ENCODE data around the gene ZNF438. TPM values are rescaled to one million over a fixed set of nuclear protein-coding genes. Genes with fewer than 3 reads are reported as not detected.
A peak's percentile ranks its signal among the peaks of the same experiment; 100 is the strongest.
"Not testable (repeated sequence)": the region's sequence is repeated elsewhere in the genome, so short reads cannot be mapped to it uniquely, and the experiment has no call there.

Gene ZNF438
- total RNA-seq, 1 donor from 2014 or later, result 3.2 TPM

- intact Hi-C loops (cut with micrococcal nuclease), result no loop called here
- no peaks in the 10 kb centered on the region for H3K9me3 Mint-ChIP-seq
- H3K4me1 Mint-ChIP-seq, result no peaks in the 10 kb centered on the region
Observed at GRCh38 chr10:30917789-30918188, 113.9 kb downstream of the ZNF438 start.

DNA sequence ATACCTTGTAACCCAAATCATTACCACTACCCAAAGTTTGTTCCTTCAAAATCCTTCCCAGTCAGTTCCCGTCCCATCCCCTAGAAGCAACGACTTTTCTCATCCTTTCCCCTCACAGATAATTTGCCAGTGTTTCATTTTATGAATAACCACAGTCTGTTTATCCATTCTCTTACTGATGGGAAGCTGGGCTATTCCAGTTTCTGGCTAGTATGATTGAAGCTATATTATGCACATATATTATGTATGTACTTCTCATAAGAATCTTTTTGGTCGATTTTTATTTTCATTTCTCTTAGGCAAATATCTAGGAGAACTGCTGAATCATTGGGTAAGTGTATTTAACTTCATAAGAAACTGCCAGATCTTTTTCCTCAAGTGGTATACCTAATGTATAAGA is 114.6 kb downstream of the ZNF438 start:
- Mint-ChIP-seq H3K27ac (no peak overlapping the region), H3K4me1 (no peaks in the 10 kb centered on the region), H3K27me3 (no peaks in the 10 kb centered on the region), H3K9me3 (no peaks in the 10 kb centered on the region), H3K4me3 (no peak overlapping the region), H3K36me3 (ENCODE audit: low read depth) (peaks cover 5% of the 10 kb centered on the region)
- intact Hi-C loops (cut with micrococcal nuclease), result no loop called here
- DNase-seq, result no peak

More at GRCh38 chr10:30917789-30918188, 113.9 kb downstream of the ZNF438 start:
- no peak overlapping the region for H3K4me3 Mint-ChIP-seq
- DNase-seq, result no peak
- H3K27me3 Mint-ChIP-seq, result no peaks in the 10 kb centered on the region
- peaks cover 5% of the 10 kb centered on the region for H3K36me3 Mint-ChIP-seq (ENCODE audit: low read depth)
- H3K27ac Mint-ChIP-seq, result no peak overlapping the region

DNA sequence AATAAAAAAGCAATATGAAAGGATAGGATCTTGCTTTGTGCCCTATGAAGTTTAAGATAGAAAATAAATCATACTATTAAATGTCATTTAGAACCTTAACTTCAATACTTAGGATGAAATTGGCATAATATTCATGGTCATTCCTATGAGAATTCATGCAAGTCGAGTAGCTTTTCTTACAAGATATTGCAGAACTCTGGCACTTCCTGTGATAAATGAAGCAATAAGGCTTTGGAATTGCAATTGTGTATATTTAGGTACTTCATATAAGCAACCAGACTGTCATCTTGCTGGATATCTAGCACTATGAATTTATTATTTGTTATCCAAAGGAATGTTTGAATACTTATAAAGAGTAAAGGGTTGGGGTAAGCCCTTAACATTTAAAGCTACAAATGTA is 116.5 kb downstream of the ZNF438 start:
- H3K27ac Mint-ChIP-seq, result no peak overlapping the region
- no peaks in the 10 kb centered on the region for H3K9me3 Mint-ChIP-seq
- H3K4me1 Mint-ChIP-seq, result no peaks in the 10 kb centered on the region
- intact Hi-C loops (cut with micrococcal nuclease), result no loop called here
- no peak overlapping the region for H3K4me3 Mint-ChIP-seq
- peaks cover 3% of the 10 kb centered on the region for H3K36me3 Mint-ChIP-seq (ENCODE audit: low read depth)
- no peaks in the 10 kb centered on the region for H3K27me3 Mint-ChIP-seq
- no peak for DNase-seq

DNA sequence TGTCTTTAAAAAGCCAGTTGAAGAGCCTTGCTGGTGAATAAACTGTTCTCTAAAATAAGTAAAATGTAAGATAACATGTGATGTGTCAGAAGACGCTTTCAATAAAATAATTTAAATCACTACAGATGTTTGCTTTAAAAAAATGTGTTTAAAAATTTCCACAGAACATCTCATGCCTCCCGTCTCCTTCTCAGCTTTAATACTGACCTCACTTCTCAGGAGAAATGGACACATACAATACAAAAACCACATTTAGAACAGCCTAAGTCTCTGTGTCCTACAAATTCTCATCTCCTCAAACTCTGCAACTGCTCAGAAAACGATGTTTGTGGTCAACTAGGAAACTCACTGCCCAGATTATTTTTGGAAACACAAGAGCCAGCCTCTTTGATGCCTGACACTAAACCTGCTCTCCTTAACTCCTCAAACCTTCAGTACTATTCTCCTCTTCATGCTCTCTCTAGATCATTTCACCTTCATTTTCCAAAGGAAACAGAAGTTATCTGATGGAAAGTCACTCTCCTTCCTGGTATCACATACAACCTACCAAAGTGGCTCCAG is 120.3 kb downstream of the ZNF438 start:
- no peak overlapping the region for H3K4me3 Mint-ChIP-seq
- H3K27ac Mint-ChIP-seq, result no peak overlapping the region
- no peaks in the 10 kb centered on the region for H3K4me1 Mint-ChIP-seq
- intact Hi-C loops (cut with micrococcal nuclease), result no loop called here
- no peak for DNase-seq
- no peaks in the 10 kb centered on the region for H3K9me3 Mint-ChIP-seq
- H3K27me3 Mint-ChIP-seq, result no peaks in the 10 kb centered on the region
- H3K36me3 Mint-ChIP-seq (ENCODE audit: low read depth), result peaks cover 9% of the 10 kb centered on the region

- H3K36me3 Mint-ChIP-seq (ENCODE audit: low read depth), result peaks cover 35% of the 10 kb centered on the region
- peaks cover 22% of the 10 kb centered on the region for H3K9me3 Mint-ChIP-seq
- no peaks in the 10 kb centered on the region for H3K27me3 Mint-ChIP-seq
- H3K4me3 Mint-ChIP-seq, result no peak overlapping the region
- no peak for DNase-seq
- no peak overlapping the region for H3K27ac Mint-ChIP-seq
- H3K4me1 Mint-ChIP-seq, result no peaks in the 10 kb centered on the region
- intact Hi-C loops (cut with micrococcal nuclease), result no loop called here
Observed at GRCh38 chr10:30903397-30904138, 128.1 kb downstream of the ZNF438 start.

- Mint-ChIP-seq H3K36me3 (ENCODE audit: low read depth) (peaks cover 34% of the 10 kb centered on the region), H3K4me3 (no peak overlapping the region), H3K27me3 (no peaks in the 10 kb centered on the region), H3K27ac (no peak overlapping the region), H3K4me1 (no peaks in the 10 kb centered on the region), H3K9me3 (peaks cover 25% of the 10 kb centered on the region)
- intact Hi-C loops (cut with micrococcal nuclease), result no loop called here
- no peak for DNase-seq
Observed at GRCh38 chr10:30902621-30903396, 128.9 kb downstream of the ZNF438 start.

GRCh38 chr10:30901487-30901886 is 130.2 kb downstream of the ZNF438 start:
- Mint-ChIP-seq H3K9me3 (peaks cover 26% of the 10 kb centered on the region), H3K36me3 (ENCODE audit: low read depth) (peaks cover 30% of the 10 kb centered on the region)
- H3K27ac Mint-ChIP-seq; H3K4me3 Mint-ChIP-seq; H3K27me3 Mint-ChIP-seq; DNase-seq; H3K4me1 Mint-ChIP-seq; intact Hi-C loops (cut with micrococcal nuclease): not testable (repeated sequence)

GRCh38 chr10:30898964-30899363 is 132.7 kb downstream of the ZNF438 start:
- Mint-ChIP-seq H3K27ac (no peak overlapping the region), H3K9me3 (peaks cover 23% of the 10 kb centered on the region), H3K4me3 (no peak overlapping the region), H3K4me1 (peaks cover 3% of the 10 kb centered on the region), H3K36me3 (ENCODE audit: low read depth) (peaks cover 21% of the 10 kb centered on the region), H3K27me3 (no peaks in the 10 kb centered on the region)
- DNase-seq, result no peak
- intact Hi-C loops (cut with micrococcal nuclease), result no loop called here

DNA sequence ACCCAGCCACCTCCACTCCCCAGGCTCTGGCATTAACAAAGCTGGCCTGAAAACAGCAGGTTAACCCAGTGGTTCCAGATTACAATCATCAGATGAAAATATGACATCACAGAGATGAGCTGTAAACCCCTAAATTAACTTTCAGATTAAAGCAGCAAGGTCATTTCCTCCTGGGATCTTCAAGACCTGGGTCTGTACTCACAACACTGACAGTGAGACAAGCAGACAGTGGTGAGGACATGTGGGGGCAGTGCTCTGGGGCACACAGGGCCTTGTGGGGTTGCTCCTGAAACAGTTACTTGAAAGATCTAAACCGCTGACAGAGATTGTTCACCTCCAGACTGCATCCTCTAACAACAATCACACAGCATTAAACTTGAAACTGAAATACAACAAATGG is 134.1 kb downstream of the ZNF438 start:
- Mint-ChIP-seq H3K4me3 (no peak overlapping the region), H3K9me3 (peaks cover 23% of the 10 kb centered on the region), H3K4me1 (peaks cover 3% of the 10 kb centered on the region), H3K27ac (peak overlapping the region; percentile 37), H3K36me3 (ENCODE audit: low read depth) (peaks cover 20% of the 10 kb centered on the region), H3K27me3 (no peaks in the 10 kb centered on the region)
- no peak for DNase-seq
- intact Hi-C loops (cut with micrococcal nuclease), result no loop called here

DNA sequence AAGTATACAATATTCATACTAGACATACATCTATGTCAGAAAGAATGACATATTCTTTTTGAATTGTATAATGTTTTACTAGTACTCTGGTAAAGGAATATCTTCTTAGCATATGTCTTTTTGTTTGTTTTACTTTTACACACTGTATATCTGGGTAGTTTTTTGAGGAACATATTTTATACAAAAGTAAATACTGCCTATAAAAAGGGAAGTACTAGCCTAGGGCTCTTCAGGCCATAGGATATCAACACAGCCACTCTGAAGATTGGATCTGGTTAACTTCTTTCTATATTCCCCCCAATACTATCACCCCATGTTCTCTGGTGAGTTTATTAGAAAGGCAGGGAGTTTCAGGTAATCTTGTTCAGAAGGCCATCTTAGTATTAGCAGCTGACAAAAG is 134.6 kb downstream of the ZNF438 start:
- intact Hi-C loops (cut with micrococcal nuclease), result no loop called here
- H3K4me1 Mint-ChIP-seq, result peaks cover 3% of the 10 kb centered on the region
- H3K27me3 Mint-ChIP-seq, result no peaks in the 10 kb centered on the region
- no peak overlapping the region for H3K4me3 Mint-ChIP-seq
- H3K9me3 Mint-ChIP-seq, result peaks cover 20% of the 10 kb centered on the region
- DNase-seq, result no peak
- peak overlapping the region; percentile 37 for H3K27ac Mint-ChIP-seq
- peaks cover 16% of the 10 kb centered on the region for H3K36me3 Mint-ChIP-seq (ENCODE audit: low read depth)

DNA sequence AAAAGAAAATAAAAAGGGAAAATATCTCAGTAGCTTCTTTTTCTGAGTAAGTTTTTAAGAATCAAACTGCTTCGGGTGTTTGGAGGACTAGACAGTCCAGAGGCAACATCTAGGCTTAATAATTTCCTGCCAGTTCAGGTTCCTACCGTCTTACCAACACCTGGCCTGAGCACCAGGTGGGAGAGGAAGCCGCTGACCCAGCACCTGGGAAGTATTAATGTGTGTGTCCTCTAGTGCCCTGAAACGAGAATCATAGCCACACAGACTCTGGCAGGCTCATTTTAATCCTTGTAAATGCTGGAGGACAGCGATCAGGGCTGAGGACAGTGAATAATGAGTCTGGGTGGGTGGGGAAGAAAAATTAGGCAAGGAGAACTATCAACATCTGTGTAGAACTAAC is 137.4 kb downstream of the ZNF438 start:
- Mint-ChIP-seq H3K27me3 (no peaks in the 10 kb centered on the region), H3K4me1 (peaks cover 3% of the 10 kb centered on the region), H3K9me3 (peaks cover 12% of the 10 kb centered on the region), H3K4me3 (no peak overlapping the region), H3K36me3 (ENCODE audit: low read depth) (peaks cover 11% of the 10 kb centered on the region), H3K27ac (no peak overlapping the region)
- DNase-seq, result no peak
- intact Hi-C loops (cut with micrococcal nuclease), result no loop called here

DNA sequence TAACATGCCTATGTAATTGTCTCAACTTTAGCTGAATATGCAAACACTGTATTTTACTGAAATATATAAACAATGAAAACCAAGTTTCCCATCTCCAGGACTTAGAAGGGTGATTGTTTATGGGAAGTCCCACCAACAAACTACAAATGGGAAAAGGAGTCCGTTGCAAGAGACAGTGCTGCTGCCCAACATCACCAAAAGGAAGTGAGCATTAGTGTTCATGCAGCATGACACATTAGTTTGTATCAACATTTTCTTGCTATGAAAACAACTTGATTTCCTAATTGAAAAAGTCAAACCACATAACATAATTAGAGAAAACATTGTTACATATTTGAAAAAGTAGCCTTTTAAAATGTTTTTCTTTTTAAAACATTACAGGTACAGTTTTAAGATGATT is 138.5 kb downstream of the ZNF438 start:
- peaks cover 7% of the 10 kb centered on the region for H3K9me3 Mint-ChIP-seq
- no peak overlapping the region for H3K4me3 Mint-ChIP-seq
- H3K27me3 Mint-ChIP-seq, result no peaks in the 10 kb centered on the region
- no peak for DNase-seq
- no peak overlapping the region for H3K27ac Mint-ChIP-seq
- intact Hi-C loops (cut with micrococcal nuclease), result no loop called here
- H3K36me3 Mint-ChIP-seq (ENCODE audit: low read depth), result peaks cover 4% of the 10 kb centered on the region
- peaks cover 3% of the 10 kb centered on the region for H3K4me1 Mint-ChIP-seq

DNA sequence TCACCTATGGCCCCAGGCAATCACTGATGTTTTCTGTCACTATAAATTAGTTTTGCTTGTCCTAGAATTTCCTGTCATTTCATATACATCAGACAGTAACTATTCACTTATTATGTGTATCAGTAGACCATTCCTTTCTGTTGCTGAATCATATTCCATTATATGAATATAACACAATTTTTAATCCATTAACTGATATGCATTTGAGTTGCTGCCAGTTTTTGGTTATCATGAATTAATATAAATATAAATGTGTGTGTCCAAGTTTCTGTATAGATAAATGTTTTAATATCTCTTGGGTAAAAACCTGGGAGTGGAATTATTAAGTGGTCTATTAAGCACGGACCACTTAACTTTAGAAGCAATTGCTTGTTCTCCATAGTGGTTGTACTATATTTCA is 143.8 kb downstream of the ZNF438 start:
- no peaks in the 10 kb centered on the region for H3K9me3 Mint-ChIP-seq
- no peaks in the 10 kb centered on the region for H3K4me1 Mint-ChIP-seq
- H3K27ac Mint-ChIP-seq, result no peak overlapping the region

DNA sequence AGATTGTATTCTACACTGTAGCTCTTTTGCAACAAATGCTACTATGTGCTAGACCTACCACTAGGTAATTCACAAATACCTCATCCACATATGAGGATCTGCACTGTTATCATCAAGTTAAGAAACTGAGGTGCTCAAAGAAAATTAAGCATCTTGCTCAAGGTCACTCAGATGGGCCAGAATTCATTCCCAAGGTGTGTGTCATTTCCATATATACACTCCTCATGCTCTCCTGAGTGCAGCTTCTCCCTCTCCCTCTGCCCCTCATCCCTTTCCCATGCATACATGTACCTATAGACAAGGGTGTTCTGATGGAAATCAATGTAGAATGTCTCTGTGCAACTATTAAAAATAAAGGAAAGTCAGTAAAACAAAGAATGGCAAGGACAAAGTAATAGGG is 146.2 kb downstream of the ZNF438 start:
- intact Hi-C loops (cut with micrococcal nuclease), result no loop called here
- Mint-ChIP-seq H3K27me3 (no peaks in the 10 kb centered on the region), H3K4me3 (no peak overlapping the region), H3K36me3 (ENCODE audit: low read depth) (no peaks in the 10 kb centered on the region), H3K27ac (no peak overlapping the region), H3K4me1 (no peaks in the 10 kb centered on the region), H3K9me3 (no peaks in the 10 kb centered on the region)
- DNase-seq, result no peak

More for the DNA sequence above, 143.8 kb downstream of the ZNF438 start:
- Mint-ChIP-seq H3K36me3 (ENCODE audit: low read depth) (no peaks in the 10 kb centered on the region), H3K27me3 (no peaks in the 10 kb centered on the region), H3K4me3 (no peak overlapping the region)
- intact Hi-C loops (cut with micrococcal nuclease), result no loop called here
- DNase-seq, result no peak
